GM19035 (cell line): Measurements from ENCODE around the gene BTBD6.
"Not testable (repeated sequence)": the region's sequence is repeated elsewhere in the genome, so short reads cannot be mapped to it uniquely, and the experiment has no call there.

Experiments
- ATAC-seq: cut with Tn5 transposase; IDR thresholded peaks from one replicate; pipeline ENCODE4 v1.9.1; 2021; ENCODE audit not compliant: unreplicated experiment

Gene BTBD6

DNA sequence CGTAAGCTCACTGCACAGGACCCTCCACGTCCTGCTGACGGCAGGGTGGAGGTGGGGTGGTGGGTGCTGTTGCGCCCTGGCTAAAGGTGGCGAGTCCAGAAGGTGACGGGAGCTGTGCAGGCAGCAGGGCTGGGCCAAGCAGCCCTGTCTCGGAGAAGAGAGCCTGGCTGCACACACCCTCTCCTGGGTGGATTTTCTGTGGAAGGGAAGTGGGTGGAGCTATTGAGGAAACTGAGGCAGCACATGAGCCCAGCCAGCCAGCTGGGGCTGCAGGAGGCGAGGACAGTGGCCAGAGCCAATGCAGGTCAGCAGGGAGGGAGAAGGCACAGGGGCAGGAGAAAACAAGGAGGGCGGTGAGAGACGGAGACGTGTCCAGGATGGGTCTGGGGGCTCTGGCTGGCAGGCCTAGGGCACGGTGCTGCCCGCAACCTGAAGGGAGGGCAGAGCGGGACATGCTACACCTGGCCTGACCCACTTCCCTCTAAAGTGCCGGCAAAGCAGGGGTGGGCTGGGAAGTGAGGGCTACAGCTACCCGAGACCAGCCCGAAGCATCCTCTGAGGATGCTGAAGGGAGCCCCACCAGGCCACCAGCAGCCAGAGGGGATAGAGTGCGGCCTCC, 20.5 kb downstream of the BTBD6 start:
- no peak for ATAC-seq

DNA sequence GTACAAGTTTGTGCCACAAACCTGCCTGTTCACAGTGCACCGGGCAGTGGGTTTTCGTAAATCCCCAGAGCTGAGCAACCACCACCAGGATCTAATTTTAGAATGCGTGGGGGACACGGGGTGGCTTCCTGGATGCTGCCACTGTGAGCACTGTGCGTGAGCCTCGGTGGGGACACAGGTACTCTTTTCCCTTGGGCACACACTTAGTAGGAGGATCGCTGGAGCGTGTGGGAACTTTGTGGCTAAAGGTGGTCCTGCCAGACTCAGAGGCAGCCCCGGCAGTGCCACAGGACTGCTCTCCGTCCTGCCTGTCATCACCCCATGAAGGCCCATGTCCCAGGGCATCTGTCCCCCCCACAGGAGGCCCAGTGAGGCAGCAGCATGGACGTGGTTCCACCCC, 21.1 kb downstream of the BTBD6 start:
- no peak for ATAC-seq

DNA sequence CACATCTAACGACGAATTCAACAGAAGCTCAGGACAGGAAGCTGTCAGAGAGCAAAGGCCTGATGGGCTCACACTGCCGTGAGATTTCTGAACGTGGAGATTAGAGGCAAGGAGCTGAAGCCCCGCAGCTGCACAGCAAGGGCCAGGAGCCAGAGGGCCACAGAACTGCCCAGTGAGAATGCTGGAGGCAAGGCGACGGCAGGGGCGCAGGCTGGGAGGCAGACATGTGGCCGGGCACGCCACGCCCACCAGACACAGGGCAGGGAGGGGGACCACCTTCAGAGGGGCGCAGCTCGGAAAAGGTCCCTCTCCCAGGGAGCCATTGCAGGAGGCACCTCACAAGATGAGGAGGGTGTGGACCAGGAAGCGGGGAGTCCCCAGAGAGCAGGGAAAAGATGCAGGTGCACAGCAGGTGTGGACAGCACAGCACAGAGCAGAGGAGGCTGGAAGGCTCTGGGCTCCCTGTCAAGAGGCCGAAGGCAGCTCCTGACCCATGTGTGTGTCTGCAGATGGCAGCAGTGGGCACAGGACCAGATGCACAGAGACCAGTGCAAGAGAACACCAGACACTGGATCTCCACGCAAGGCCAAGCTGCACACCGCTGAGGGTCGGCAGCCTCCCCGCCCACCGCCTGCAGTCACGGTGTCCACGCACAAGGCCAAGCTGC, 23.0 kb downstream of the BTBD6 start:
- no peak for ATAC-seq

DNA sequence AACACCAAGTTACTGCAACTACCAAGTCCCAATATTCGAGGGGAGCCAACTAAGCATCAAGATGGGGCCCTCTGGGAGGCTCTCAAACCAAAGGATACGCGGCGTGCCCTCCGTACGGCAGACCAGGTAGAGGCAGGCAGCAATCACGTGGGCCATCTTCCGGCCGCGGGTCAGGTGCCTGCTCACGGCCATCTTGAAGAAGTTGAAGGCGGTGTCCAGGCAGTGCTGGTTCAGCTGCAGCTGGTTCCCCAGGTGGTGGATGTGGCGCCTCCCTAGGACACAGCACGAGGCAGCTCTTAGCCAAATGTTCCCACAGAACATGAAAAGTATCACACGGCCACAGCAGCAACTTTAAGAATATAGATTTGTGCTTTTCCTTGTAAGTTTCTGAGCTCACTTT, 24.3 kb downstream of the BTBD6 start:
- ATAC-seq, result no peak

DNA sequence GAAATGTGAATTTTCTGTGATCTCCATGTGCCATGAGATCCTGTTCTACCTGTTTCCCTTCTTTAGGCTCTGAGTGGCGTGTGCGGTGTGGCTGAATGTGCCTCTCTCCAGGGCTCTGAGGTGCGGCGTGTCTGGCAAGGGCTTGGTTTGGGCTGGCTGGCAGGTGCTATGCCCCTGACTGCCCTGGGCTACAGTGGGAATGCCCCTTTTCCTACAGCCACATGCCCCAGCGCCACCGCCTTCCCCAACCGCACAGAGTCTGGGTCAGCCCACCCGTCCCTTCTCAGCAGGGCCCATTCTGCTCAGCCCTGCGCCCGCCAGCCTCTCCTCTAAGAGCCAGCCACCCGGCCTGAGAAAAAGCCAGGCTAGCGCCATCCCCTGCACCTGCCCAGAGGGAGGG, 24.7 kb downstream of the BTBD6 start:
- ATAC-seq, result no peak

DNA sequence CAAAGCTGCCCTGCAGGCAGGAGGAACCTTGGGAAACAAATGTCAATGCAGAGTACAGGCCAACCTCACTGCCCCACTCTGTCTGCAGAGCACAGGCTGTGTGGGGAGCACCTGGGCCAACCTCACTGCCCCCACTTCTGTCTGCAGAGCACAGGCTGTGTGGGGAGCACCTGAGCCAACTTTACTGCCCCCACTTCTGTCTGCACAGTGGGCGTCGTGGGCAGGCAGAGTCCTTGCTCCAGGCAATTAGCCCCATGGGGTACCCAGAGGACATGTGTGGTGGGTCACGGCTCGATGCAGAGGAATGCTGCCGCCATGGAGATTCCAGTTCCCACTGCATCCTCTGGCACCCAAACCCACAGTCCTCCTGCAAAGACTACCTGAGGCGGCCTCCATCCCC, 26.3 kb downstream of the BTBD6 start:
- no peak for ATAC-seq

DNA sequence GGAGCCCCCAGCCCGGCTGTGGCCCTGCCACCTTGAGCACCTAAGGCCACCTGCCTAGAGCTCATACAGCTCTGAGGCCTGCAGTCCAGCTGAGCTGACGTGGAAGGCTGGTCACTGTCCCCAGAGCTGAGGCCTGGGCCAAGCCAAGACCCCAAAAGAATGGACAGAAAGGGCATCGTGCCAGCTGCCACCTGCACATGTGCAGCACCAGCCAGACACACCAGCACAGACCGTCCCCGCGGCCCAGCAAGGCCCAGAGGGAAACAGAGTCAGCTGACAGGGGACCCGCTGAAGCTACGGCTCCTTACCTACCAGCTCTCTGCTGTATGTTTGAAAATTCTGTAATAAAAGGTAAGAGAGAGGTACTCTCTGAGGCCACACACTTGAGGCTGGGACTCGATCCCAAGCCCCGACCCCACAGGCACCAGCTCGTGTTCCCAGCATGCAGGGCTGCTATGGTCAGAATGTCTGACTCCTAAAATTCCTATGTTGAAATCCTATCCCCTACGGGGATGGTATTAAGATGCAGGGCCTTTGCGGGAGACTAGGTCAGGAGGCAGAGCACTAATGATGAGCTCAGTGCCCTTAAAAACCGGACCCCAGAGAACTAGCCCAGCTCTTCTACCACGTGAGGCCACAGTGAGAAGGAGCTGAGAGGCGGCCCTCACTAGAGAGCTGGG, 27.1 kb downstream of the BTBD6 start:
- no peak for ATAC-seq

DNA sequence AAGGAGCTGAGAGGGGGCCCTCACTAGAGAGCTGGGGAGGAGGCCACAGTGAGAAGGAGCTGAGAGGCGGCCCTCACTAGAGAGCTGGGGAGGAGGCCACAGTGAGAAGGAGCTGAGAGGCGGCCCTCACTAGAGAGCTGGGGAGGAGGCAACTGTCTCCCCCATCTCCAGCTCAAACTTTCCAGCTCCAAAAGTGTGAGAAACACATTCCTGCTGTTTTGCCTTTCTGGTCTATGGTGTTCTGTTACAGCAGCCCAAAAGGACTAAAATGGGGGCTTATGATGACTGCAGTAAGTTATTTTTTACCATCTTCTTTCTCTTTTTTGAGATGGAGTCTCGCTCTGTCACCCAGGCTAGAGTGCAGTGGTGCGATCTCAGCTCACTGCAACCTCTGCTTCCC, 29.1 kb downstream of the BTBD6 start:
- not testable (repeated sequence) for ATAC-seq

DNA sequence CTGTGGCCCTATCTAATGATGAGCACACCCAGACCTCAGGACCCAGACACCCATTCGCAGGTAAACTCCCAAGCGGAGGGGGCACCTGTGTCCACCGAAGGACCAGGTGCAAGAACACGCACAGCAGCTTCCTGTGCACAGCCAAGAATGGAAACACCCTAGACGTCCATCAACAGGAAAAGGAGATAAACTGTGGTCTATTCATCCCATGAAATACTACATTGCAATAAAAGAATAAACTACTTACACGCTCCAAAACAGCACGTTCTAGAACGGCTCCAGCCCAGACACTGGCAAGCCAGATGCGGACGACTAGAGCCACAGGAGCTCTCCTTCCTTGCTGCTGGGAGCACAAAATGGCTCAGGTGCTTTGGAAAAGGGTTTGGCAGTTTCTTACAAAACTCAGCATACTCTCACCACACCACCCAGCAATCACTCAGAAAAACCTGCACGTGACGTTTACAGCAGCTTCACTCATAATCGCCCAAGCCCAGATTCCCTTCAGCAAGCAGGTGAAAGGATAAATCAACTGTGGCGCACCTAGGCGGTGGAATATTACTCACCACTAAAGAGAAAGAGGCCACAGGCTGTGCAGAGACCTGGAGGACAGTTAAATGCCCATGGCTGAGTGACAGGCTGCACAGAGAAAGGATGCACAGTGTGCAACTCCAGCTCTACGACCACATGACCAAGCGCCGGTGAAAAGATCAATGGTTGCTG, 31.5 kb downstream of the BTBD6 start:
- ATAC-seq, result no peak

DNA sequence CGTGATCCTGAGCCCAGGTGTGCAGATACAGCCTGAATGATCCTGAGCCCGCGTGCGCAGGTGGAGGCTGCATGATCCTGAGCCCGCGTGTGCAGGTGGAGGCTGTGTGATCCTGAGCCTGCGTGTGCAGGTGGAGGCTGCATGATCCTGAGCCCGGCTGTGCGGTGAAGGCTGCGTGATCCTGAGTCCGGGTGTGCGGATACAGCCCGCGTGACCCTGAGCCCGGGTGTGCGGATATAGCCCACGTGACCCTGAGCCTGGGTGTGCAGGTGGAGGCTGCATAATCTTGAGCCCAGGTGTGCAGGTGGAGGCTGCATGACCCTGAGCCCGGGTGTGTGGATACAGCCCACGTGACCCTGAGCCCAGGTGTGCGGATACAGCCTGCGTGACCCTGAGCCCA, 32.2 kb downstream of the BTBD6 start:
- ATAC-seq, result no peak

DNA sequence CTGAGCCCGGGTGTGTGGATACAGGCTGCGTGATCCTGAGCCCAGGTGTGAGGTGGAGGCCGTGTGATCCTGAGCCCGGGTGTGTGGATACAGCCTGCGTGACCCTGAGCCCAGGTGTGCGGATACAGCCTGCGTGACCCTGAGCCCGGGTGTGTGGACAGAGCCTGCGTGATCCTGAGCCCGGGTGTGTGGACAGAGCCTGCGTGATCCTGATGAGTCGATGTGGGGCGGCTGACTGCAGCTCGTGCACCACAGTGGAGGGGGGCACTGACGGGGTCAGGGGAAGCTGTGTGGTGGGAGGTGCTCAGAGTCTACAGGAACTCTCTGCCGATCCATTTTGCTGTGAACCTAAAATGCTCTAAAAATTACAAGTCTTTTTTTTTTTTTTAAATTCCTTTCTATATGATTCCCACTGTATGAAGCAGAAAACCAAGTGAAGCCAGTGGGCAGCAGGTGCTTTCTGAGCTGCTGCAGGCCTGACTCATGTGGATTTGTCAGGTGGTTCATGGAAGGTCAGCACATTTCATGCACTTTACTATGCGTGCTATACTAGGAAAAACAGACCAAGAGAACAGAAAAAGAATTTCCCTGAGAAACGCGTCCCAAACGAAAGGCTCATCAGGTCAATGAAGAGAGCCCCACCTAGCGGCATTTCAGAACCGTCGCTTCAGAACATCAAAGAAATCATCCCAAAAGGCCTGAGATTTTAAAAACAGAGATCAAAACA, 33.2 kb downstream of the BTBD6 start:
- no peak for ATAC-seq

DNA sequence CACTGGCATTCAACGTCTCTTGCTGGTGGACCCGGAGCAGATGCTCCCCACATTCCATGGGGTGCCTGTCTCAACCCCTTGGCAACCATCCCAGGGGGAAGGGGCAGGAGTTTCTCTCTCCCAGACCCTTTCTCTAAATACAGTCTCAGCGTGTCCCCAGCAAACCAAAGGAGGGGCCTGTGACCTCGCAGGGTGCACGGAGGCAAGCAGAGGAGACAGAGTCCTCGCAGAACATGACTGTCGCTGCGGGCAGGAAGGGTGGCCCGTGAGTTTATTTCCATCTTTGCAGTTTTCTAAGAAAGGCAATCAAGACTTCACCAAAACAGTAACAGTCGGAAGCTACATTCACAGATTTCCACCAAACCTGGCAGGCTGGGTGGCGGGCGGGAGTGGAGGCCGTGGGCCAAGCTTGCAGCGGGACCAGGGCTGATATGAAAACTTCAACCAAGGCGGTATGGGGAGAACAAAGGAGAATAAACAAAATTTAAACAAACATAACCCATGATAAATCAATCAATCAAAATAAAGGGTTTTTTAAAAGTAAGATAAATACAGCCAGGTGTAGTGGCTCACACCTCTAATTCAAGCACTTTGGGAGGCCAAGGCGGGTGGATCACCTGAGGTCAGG, 33.9 kb downstream of the BTBD6 start:
- no peak for ATAC-seq

DNA sequence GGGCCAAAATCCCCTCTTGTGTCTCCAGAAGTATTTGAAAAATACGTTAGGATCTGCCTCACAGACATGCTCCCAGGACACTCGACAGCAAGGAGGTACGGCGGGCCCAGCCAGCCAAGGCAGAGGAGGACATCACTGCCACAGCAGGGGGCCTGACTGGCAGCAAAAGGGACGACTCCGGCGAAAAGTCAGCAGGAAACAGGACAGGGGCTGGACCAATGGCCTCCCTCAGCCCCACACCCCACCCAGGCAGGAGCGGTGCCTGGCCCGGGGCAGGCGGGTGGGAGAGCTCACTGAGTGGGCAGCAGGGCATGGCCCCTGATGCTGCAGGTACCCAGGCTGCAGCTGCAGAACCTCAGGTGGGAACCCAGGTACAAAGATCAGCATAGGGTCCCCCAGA, 34.7 kb downstream of the BTBD6 start:
- no peak for ATAC-seq

DNA sequence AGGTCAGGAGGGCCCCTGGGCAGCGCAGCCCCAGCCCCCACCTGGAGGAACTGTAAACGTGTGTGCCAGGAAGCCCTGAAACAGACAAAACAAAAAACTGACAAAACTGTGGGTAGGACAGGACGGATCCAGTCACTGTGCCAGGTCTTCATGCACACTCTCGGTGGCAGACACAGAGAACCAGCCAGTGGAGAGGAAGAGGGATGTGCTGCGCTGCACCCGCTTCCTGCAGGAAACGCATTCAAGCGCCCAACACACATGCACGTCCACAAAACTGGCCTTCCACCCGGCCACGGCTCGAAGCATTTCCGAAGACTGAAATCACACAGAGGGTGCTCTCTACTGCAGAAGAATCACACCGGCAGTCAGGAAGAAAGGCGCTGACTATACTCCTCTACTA, 35.6 kb downstream of the BTBD6 start:
- no peak for ATAC-seq

DNA sequence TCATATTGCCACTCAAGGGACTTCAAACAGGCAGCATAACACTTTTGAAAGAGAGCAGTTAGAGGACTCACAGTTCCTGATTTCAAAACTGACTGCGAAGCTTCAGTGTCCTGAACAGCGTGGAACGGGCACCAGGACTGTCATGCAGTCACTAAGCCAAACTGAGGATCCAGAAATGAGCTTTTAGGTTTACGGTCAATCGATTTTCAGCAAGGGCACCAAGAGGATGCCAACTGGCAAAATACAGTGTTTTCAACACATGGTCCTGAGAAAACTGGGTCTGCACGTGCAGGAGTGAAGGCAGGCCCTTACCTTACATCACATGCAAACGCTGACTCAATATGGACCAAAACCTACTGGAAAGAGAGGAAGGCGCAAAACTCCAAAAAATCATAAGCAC, 36.8 kb downstream of the BTBD6 start:
- no peak for ATAC-seq

DNA sequence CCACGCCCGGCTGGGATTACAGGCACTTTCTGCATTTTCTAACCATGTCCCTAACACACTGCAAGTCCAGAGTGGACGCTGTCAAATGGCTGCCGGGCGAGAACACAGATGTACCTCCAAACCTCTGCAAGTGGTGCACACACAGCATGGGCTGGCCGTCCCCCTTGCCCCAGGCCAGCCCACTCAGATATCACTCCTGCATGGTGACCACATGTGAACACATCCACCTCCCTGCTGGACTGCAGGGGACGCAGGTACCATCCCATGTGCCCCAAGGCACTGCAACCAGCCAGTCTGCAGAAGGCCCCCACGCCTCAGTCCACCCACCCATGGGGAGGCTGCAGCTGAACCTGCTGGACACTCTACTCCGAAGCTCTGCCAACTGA, 38.4 kb downstream of the BTBD6 start:
- no peak for ATAC-seq

DNA sequence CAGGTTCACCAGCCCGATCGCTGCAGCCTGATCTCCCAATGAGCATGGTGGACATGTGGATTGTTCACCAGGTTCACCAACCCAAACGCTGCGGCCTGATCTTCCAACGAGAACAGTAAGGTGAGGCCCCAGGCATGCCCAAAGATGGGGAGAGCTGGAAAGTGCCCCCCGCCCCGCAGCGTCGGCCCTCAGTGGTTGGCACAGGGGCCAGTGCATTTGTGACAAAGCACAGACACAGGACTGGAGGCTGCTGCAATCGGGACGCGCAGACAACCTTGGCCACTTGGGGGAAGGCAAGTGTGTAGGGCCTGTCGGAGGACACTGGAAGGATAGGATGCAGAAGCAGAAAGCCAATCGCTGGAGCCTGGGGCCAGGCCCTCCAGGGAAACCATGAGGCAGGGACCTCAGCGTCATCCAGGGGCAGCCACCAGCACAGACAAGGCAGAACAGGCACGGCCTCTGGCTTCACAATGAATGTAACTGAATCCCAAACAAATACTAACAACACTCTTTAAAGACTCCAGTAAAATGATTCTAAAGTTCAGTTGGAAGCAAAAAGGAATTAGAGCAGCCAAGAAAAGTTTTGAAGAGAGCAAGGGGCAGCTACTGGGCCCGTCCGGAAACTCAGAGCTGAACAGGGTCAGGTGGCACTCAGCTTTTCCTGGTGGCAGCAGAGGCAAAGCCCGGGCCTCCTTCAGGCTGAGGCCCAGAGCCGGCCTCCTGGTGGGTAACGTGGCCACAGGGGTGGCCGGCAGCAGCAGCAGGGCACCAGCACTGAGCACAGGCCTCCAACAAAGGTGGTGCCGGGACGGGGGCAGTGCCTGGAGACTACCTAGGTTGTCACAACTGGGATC, 39.1 kb downstream of the BTBD6 start:
- no peak for ATAC-seq

DNA sequence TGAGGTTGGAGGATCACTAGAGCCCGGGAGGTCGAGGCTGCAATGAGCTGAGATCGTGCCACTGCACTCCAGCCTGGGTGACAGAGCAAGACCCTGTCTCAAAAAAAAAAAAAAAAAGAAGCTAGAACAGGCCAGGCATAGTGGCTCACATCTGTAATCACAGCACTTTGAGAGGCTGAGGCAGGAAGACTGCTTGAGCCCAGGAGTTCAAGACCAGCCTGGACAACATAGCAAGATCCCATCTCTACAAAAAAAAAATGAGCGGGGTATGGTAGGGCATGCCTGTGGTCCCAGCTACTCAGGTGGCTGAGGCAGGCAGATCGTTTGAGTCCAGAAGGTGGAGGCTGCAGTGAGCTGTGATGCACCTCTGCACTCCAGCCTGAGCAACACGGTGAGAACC, 40.6 kb downstream of the BTBD6 start:
- not testable (repeated sequence) for ATAC-seq

DNA sequence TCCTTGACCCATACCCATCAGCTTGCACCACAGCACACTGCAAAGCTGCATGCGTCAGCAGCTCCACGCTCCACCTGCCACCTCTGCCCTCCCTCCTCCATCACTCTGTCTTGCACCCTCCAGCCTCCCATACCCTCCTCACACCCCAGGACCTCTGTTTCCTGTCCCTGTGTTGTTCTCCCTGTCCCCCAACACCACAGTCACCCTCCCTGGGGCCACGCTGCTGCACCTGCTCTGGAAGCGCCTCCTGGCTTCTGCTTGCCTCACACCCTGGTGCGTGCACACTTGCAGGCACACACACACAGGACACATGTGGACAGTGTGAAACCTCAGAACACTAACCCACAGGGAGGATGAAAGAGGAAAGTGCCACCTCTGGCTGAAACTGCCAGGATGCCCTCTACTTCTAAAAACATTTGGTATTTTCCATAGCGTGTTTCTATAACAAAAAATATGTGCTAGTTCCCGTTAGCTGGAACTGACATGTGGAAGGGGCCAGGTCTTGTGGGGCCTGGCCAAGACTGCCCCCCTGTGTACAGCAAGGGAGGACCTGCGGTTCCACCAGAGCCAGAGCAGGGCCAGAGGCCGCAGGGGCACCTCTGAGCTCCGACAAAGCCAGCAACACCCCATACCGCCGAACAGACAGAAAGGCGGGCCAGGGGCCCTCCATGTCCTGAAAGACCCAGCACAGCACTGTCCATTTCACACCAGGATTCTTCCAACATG, 42.5 kb downstream of the BTBD6 start:
- no peak for ATAC-seq
